ENCODE measurements around the gene KCNB1.

DNA sequence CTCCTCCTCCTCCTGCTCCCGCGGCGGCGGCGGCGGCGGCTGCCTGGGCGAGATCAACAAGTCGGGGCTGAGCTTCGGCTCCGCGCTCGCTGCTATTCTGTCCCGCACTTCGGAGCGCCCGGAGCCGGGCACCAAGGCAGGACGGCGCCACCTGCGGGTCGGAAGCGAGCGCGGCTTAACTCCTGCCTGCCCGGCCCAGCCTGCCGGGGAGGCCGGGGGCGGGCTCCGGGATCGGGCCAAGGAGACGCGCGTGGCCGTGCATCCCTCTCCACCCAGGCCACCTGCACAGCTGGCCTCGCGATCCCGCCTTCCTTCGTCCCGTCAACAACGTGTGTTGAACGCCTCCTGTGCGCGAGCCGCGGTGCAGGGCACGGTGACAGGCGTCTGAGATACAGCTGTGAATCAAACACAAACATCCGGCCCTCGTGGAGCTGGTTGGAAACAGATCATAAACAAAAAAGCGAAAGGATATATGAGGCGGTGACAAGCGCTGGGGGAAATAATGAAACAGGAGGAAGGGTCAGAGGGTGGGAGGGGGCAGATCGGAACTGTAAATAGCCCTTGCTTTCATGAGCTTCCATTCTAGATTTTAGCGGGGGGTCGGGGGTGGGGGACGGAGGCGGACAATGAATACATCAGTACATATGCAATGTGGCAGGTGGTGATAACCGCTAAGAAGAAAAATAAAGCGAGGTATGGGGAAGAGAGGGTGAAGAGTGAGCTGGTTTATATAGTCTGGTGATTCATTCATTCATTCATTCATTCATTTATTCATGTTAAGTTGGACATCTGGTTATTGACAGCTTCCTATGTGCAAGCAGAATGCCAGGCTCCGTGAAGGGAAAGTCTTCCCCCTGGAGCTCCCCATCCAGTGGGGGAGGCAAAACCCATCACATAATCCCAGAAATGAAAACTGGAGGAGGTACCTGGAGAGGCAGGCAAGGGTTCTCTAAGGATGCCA is 2.0 kb upstream of the KCNB1 start:
- no peak for TF ChIP-seq POLR2A (IDR thresholded peaks at IDR 0.05)
- TF ChIP-seq, protein P1, sequence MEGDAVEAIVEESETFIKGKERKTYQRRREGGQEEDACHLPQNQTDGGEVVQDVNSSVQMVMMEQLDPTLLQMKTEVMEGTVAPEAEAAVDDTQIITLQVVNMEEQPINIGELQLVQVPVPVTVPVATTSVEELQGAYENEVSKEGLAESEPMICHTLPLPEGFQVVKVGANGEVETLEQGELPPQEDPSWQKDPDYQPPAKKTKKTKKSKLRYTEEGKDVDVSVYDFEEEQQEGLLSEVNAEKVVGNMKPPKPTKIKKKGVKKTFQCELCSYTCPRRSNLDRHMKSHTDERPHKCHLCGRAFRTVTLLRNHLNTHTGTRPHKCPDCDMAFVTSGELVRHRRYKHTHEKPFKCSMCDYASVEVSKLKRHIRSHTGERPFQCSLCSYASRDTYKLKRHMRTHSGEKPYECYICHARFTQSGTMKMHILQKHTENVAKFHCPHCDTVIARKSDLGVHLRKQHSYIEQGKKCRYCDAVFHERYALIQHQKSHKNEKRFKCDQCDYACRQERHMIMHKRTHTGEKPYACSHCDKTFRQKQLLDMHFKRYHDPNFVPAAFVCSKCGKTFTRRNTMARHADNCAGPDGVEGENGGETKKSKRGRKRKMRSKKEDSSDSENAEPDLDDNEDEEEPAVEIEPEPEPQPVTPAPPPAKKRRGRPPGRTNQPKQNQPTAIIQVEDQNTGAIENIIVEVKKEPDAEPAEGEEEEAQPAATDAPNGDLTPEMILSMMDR (IDR thresholded peaks at IDR 0.05) = peak; percentile 55 to 92 (median 75)
